ENCODE data around the gene DLGAP1. TPM values are rescaled to one million over a fixed set of nuclear protein-coding genes. Genes with fewer than 3 reads are reported as not detected.

Gene DLGAP1
- polyA plus RNA-seq, 4 donors: 0.22 to 0.47 TPM; not detected in 2

GRCh38 chr18:4374564-4374963, 80.5 kb downstream of the DLGAP1 start:
- H3K27me3 ChIP-seq (ENCODE audit: control insufficient read depth in 3 of 3, insufficient read depth in 3 of 3, low read length in 3 of 3): no peaks in the 10 kb centered on the region
- DNase-seq (no peak), FAIRE-seq (peak; percentile 5)
- no peaks in the 10 kb centered on the region for H3K4me1 ChIP-seq (ENCODE audit: control insufficient read depth in 3 of 3, insufficient read depth in 2 of 3, low read depth in 1 of 3, low read length in 2 of 3)
- WGBS, 3 donors: 64 to 76% (median 76%) methylated on average over 1 of the region's 1 CpG
- no peak overlapping the region for H3K4me3 ChIP-seq (ENCODE audit: low read depth in 1 of 3, low read length in 3 of 3)
- H3K36me3 ChIP-seq (ENCODE audit: control insufficient read depth in 3 of 3, insufficient read depth in 2 of 3, low read depth in 1 of 3, low read length in 3 of 3): no peaks in the 10 kb centered on the region
- no peaks in the 10 kb centered on the region for H3K9me3 ChIP-seq (ENCODE audit: control insufficient read depth in 2 of 2, insufficient read depth in 1 of 2, low read depth in 1 of 2, low read length in 1 of 2)
- no peak overlapping the region for H3K27ac ChIP-seq (ENCODE audit: low read depth in 1 of 3, low read length in 2 of 3)

GRCh38 chr18:4369705-4370104, 85.4 kb downstream of the DLGAP1 start:
- DNase-seq: no peak
- H3K36me3 ChIP-seq (ENCODE audit: control insufficient read depth in 3 of 3, insufficient read depth in 2 of 3, low read depth in 1 of 3, low read length in 3 of 3): no peaks in the 10 kb centered on the region
- 75 to 85% (median 80%) methylated on average over 3 to 4 of the region's 4 CpGs for WGBS, 3 donors
- no peaks in the 10 kb centered on the region for H3K4me1 ChIP-seq (ENCODE audit: control insufficient read depth in 3 of 3, insufficient read depth in 2 of 3, low read depth in 1 of 3, low read length in 2 of 3)
- H3K4me3 ChIP-seq (ENCODE audit: low read depth in 1 of 3, low read length in 3 of 3): no peak overlapping the region
- FAIRE-seq: no peak
- no peak overlapping the region for H3K27ac ChIP-seq (ENCODE audit: low read depth in 1 of 3, low read length in 2 of 3)
- no peaks in the 10 kb centered on the region for H3K9me3 ChIP-seq (ENCODE audit: control insufficient read depth in 2 of 2, insufficient read depth in 1 of 2, low read depth in 1 of 2, low read length in 1 of 2)
- no peaks in the 10 kb centered on the region for H3K27me3 ChIP-seq (ENCODE audit: control insufficient read depth in 3 of 3, insufficient read depth in 3 of 3, low read length in 3 of 3)

GRCh38 chr18:4360221-4360715, 94.8 kb downstream of the DLGAP1 start:
- FAIRE-seq: no peak
- 55 to 77% (median 66%) methylated on average over 2 of the region's 2 CpGs for WGBS, 3 donors
- Histone ChIP-seq H3K9me3 (ENCODE audit: control insufficient read depth in 2 of 2, insufficient read depth in 1 of 2, low read depth in 1 of 2, low read length in 1 of 2) (peaks cover 0 to 4% of the 10 kb centered on the region in 2 donors), H3K36me3 (ENCODE audit: control insufficient read depth in 3 of 3, insufficient read depth in 2 of 3, low read depth in 1 of 3, low read length in 3 of 3) (no peaks in the 10 kb centered on the region), H3K27me3 (ENCODE audit: control insufficient read depth in 3 of 3, insufficient read depth in 3 of 3, low read length in 3 of 3) (no peaks in the 10 kb centered on the region), H3K4me1 (ENCODE audit: control insufficient read depth in 3 of 3, insufficient read depth in 2 of 3, low read depth in 1 of 3, low read length in 2 of 3) (no peaks in the 10 kb centered on the region), H3K4me3 (ENCODE audit: low read depth in 1 of 3, low read length in 3 of 3) (no peak overlapping the region), H3K27ac (ENCODE audit: low read depth in 1 of 3, low read length in 2 of 3) (no peak overlapping the region)
- no peak for DNase-seq

- WGBS, 3 donors: 55 to 78% (median 71%) methylated on average over 4 of the region's 4 CpGs
- H3K4me1 ChIP-seq (ENCODE audit: control insufficient read depth in 3 of 3, insufficient read depth in 2 of 3, low read depth in 1 of 3, low read length in 2 of 3): no peaks in the 10 kb centered on the region
- H3K4me3 ChIP-seq (ENCODE audit: low read depth in 1 of 3, low read length in 3 of 3): no peak overlapping the region
- no peaks in the 10 kb centered on the region for H3K36me3 ChIP-seq (ENCODE audit: control insufficient read depth in 3 of 3, insufficient read depth in 2 of 3, low read depth in 1 of 3, low read length in 3 of 3)
- peaks cover 0 to 4% of the 10 kb centered on the region in 2 donors for H3K9me3 ChIP-seq (ENCODE audit: control insufficient read depth in 2 of 2, insufficient read depth in 1 of 2, low read depth in 1 of 2, low read length in 1 of 2)
- DNase-seq: no peak
- H3K27me3 ChIP-seq (ENCODE audit: control insufficient read depth in 3 of 3, insufficient read depth in 3 of 3, low read length in 3 of 3): no peaks in the 10 kb centered on the region
- H3K27ac ChIP-seq (ENCODE audit: low read depth in 1 of 3, low read length in 2 of 3): no peak overlapping the region
- no peak for FAIRE-seq
Measured at GRCh38 chr18:4358618-4359017, 96.5 kb downstream of the DLGAP1 start.

- DNase-seq (no peak), FAIRE-seq (no peak)
- 55 to 74% (median 73%) methylated on average over 4 of the region's 4 CpGs for WGBS, 3 donors
- Histone ChIP-seq H3K9me3 (ENCODE audit: control insufficient read depth in 2 of 2, insufficient read depth in 1 of 2, low read depth in 1 of 2, low read length in 1 of 2) (no peaks in the 10 kb centered on the region), H3K4me1 (ENCODE audit: control insufficient read depth in 3 of 3, insufficient read depth in 2 of 3, low read depth in 1 of 3, low read length in 2 of 3) (no peaks in the 10 kb centered on the region), H3K4me3 (ENCODE audit: low read depth in 1 of 3, low read length in 3 of 3) (no peak overlapping the region), H3K36me3 (ENCODE audit: control insufficient read depth in 3 of 3, insufficient read depth in 2 of 3, low read depth in 1 of 3, low read length in 3 of 3) (no peaks in the 10 kb centered on the region), H3K27ac (ENCODE audit: low read depth in 1 of 3, low read length in 2 of 3) (no peak overlapping the region), H3K27me3 (ENCODE audit: control insufficient read depth in 3 of 3, insufficient read depth in 3 of 3, low read length in 3 of 3) (no peaks in the 10 kb centered on the region)
Measured at GRCh38 chr18:4357579-4357978, 97.5 kb downstream of the DLGAP1 start.

- FAIRE-seq: no peak
- WGBS, 3 donors: 74 to 87% (median 78%) methylated on average over 6 of the region's 6 CpGs
- H3K9me3 ChIP-seq (ENCODE audit: control insufficient read depth in 2 of 2, insufficient read depth in 1 of 2, low read depth in 1 of 2, low read length in 1 of 2): no peaks in the 10 kb centered on the region
Measured at GRCh38 chr18:4356929-4357328, 98.2 kb downstream of the DLGAP1 start.

GRCh38 chr18:4353853-4354418, 101.2 kb downstream of the DLGAP1 start:
- no peak overlapping the region for H3K27ac ChIP-seq (ENCODE audit: low read depth in 1 of 3, low read length in 2 of 3)
- DNase-seq (no peak), FAIRE-seq (no peak)
- WGBS, 3 donors: 24 to 41% (median 36%) methylated on average over 9 of the region's 9 CpGs
- no peaks in the 10 kb centered on the region for H3K27me3 ChIP-seq (ENCODE audit: control insufficient read depth in 3 of 3, insufficient read depth in 3 of 3, low read length in 3 of 3)
- H3K9me3 ChIP-seq (ENCODE audit: control insufficient read depth in 2 of 2, insufficient read depth in 1 of 2, low read depth in 1 of 2, low read length in 1 of 2): no peaks in the 10 kb centered on the region
- no peaks in the 10 kb centered on the region for H3K36me3 ChIP-seq (ENCODE audit: control insufficient read depth in 3 of 3, insufficient read depth in 2 of 3, low read depth in 1 of 3, low read length in 3 of 3)
- H3K4me1 ChIP-seq (ENCODE audit: control insufficient read depth in 3 of 3, insufficient read depth in 2 of 3, low read depth in 1 of 3, low read length in 2 of 3): no peaks in the 10 kb centered on the region
- no peak overlapping the region for H3K4me3 ChIP-seq (ENCODE audit: low read depth in 1 of 3, low read length in 3 of 3)

More at GRCh38 chr18:4356929-4357328, 98.2 kb downstream of the DLGAP1 start:
- Histone ChIP-seq H3K27me3 (ENCODE audit: control insufficient read depth in 3 of 3, insufficient read depth in 3 of 3, low read length in 3 of 3) (no peaks in the 10 kb centered on the region), H3K4me3 (ENCODE audit: low read depth in 1 of 3, low read length in 3 of 3) (no peak overlapping the region), H3K27ac (ENCODE audit: low read depth in 1 of 3, low read length in 2 of 3) (no peak overlapping the region), H3K4me1 (ENCODE audit: control insufficient read depth in 3 of 3, insufficient read depth in 2 of 3, low read depth in 1 of 3, low read length in 2 of 3) (no peaks in the 10 kb centered on the region), H3K36me3 (ENCODE audit: control insufficient read depth in 3 of 3, insufficient read depth in 2 of 3, low read depth in 1 of 3, low read length in 3 of 3) (no peaks in the 10 kb centered on the region)
- DNase-seq: no peak

GRCh38 chr18:4352746-4353551, 102.2 kb downstream of the DLGAP1 start:
- FAIRE-seq: no peak

More at GRCh38 chr18:4352746-4353551, 102.2 kb downstream of the DLGAP1 start:
- 40 to 45% (median 40%) methylated on average over 15 of the region's 15 CpGs for WGBS, 3 donors
- no peak for DNase-seq
- no peaks in the 10 kb centered on the region for H3K27me3 ChIP-seq (ENCODE audit: control insufficient read depth in 3 of 3, insufficient read depth in 3 of 3, low read length in 3 of 3)
- no peaks in the 10 kb centered on the region for H3K9me3 ChIP-seq (ENCODE audit: control insufficient read depth in 2 of 2, insufficient read depth in 1 of 2, low read depth in 1 of 2, low read length in 1 of 2)
- H3K4me3 ChIP-seq (ENCODE audit: low read depth in 1 of 3, low read length in 3 of 3): no peak overlapping the region
- no peaks in the 10 kb centered on the region for H3K4me1 ChIP-seq (ENCODE audit: control insufficient read depth in 3 of 3, insufficient read depth in 2 of 3, low read depth in 1 of 3, low read length in 2 of 3)
- no peaks in the 10 kb centered on the region for H3K36me3 ChIP-seq (ENCODE audit: control insufficient read depth in 3 of 3, insufficient read depth in 2 of 3, low read depth in 1 of 3, low read length in 3 of 3)
- H3K27ac ChIP-seq (ENCODE audit: low read depth in 1 of 3, low read length in 2 of 3): no peak overlapping the region
